Fibroblast of skin of right quadriceps (primary cell): ENCODE results near the gene TBX15.

ENCODE experiments used
- DNase-seq: peaks from one replicate; pipeline ENCODE4 v3.0.0-alpha.2; 2013

TBX15 gene

GRCh38 chr1:118984722-118985639 lies 3.2 kb downstream of the TBX15 start:
- peak; percentile 56 for DNase-seq

GRCh38 chr1:118984086-118984721 lies 3.9 kb downstream of the TBX15 start:
- DNase-seq: peak; percentile 85

GRCh38 chr1:118983558-118984041 lies 4.5 kb downstream of the TBX15 start:
- peak; percentile 84 for DNase-seq

- DNase-seq: no peak
Measured at GRCh38 chr1:118982821-118983557, 5.2 kb downstream of the TBX15 start.

- DNase-seq: peak; percentile 45
Measured at GRCh38 chr1:118982266-118982665, 5.9 kb downstream of the TBX15 start.

GRCh38 chr1:118981436-118981835 lies 6.7 kb downstream of the TBX15 start:
- DNase-seq: peak; percentile 26

- no peak for DNase-seq
Measured at GRCh38 chr1:118979754-118980575, 8.2 kb downstream of the TBX15 start.

- DNase-seq: peak; percentile 47
Measured at GRCh38 chr1:118978914-118979701, 9.0 kb downstream of the TBX15 start.

GRCh38 chr1:118977600-118977999 lies 10.5 kb downstream of the TBX15 start:
- DNase-seq: peak; percentile 34

- no peak for DNase-seq
Measured at GRCh38 chr1:118974661-118975060, 13.5 kb downstream of the TBX15 start.

- peak; percentile 77 for DNase-seq
Measured at GRCh38 chr1:118973531-118974137, 14.5 kb downstream of the TBX15 start.

- DNase-seq: no peak
Measured at GRCh38 chr1:118973032-118973431, 15.1 kb downstream of the TBX15 start.

GRCh38 chr1:118970451-118970850 lies 17.7 kb downstream of the TBX15 start:
- no peak for DNase-seq

- DNase-seq: peak; percentile 97
Measured at GRCh38 chr1:118963456-118964430, 24.4 kb downstream of the TBX15 start.

- no peak for DNase-seq
Measured at GRCh38 chr1:118963138-118963455, 25.0 kb downstream of the TBX15 start.

GRCh38 chr1:118961156-118961555 lies 27.0 kb downstream of the TBX15 start:
- DNase-seq: peak; percentile 54

- peak; percentile 75 for DNase-seq
Measured at GRCh38 chr1:118960567-118961136, 27.5 kb downstream of the TBX15 start.

- peak; percentile 89 for DNase-seq
Measured at GRCh38 chr1:118960026-118960561, 28.0 kb downstream of the TBX15 start.

- no peak for DNase-seq
Measured at GRCh38 chr1:118958937-118959631, 29.1 kb downstream of the TBX15 start.
